Measurements from ENCODE around the gene SOAT1.
A peak's percentile ranks its signal among the peaks of the same experiment; 100 is the strongest.
"Not testable (repeated sequence)": the region's sequence is repeated elsewhere in the genome, so short reads cannot be mapped to it uniquely, and the experiment has no call there.

The SOAT1 gene

GRCh38 chr1:179353546-179353945, 59.9 kb downstream of the SOAT1 start:
- no peak for TF ChIP-seq CTCF (IDR thresholded peaks at IDR 0.05; ENCODE audit: control insufficient read depth, insufficient read depth, low read depth, low read length, missing control alignments)
- H3K4me3 ChIP-seq (ENCODE audit: control insufficient read depth, low read depth, low read length), result no peak overlapping the region
- no peak for DNase-seq (ENCODE audit: low read depth)

GRCh38 chr1:179361631-179362030, 68.0 kb downstream of the SOAT1 start:
- not testable (repeated sequence) for DNase-seq (ENCODE audit: low read depth)

GRCh38 chr1:179365342-179366092, 71.9 kb downstream of the SOAT1 start, which contains the start of gene AXDND1:
Gene AXDND1, plus strand, starts transcription at chr1:179365971. Its CDS starts 539 bp downstream, at chr1:179366510.
- peak; percentile 28 for TF ChIP-seq CTCF (IDR thresholded peaks at IDR 0.05; ENCODE audit: control insufficient read depth, insufficient read depth, low read depth, low read length, missing control alignments)
- H3K4me3 ChIP-seq (ENCODE audit: control insufficient read depth, low read depth, low read length), result peak within 1 kb of the TSS; percentile 91
- DNase-seq (ENCODE audit: low read depth), result peak; percentile 57

More at GRCh38 chr1:179361631-179362030, 68.0 kb downstream of the SOAT1 start:
- H3K4me3 ChIP-seq (ENCODE audit: control insufficient read depth, low read depth, low read length), result not testable (repeated sequence)

- DNase-seq (ENCODE audit: low read depth), result no peak
- TF ChIP-seq CTCF (IDR thresholded peaks at IDR 0.05; ENCODE audit: control insufficient read depth, insufficient read depth, low read depth, low read length, missing control alignments), result no peak
These were observed 72.7 kb downstream of the SOAT1 start for GRCh38 chr1:179366093-179366800.

GRCh38 chr1:179369751-179370341, 76.2 kb downstream of the SOAT1 start:
- no peak overlapping the region for H3K4me3 ChIP-seq (ENCODE audit: control insufficient read depth, low read depth, low read length)
- peak; percentile 59 for TF ChIP-seq CTCF (IDR thresholded peaks at IDR 0.05; ENCODE audit: control insufficient read depth, insufficient read depth, low read depth, low read length, missing control alignments)
- DNase-seq (ENCODE audit: low read depth), result peak; percentile 39

More at GRCh38 chr1:179366093-179366800, 72.7 kb downstream of the SOAT1 start:
- H3K4me3 ChIP-seq (ENCODE audit: control insufficient read depth, low read depth, low read length), result peak overlapping the region; percentile 91

GRCh38 chr1:179372160-179372559, 78.6 kb downstream of the SOAT1 start:
- no peak for DNase-seq (ENCODE audit: low read depth)
- no peak for TF ChIP-seq CTCF (IDR thresholded peaks at IDR 0.05; ENCODE audit: control insufficient read depth, insufficient read depth, low read depth, low read length, missing control alignments)
- H3K4me3 ChIP-seq (ENCODE audit: control insufficient read depth, low read depth, low read length), result no peak overlapping the region

GRCh38 chr1:179376223-179376622, 82.6 kb downstream of the SOAT1 start:
- no peak overlapping the region for H3K4me3 ChIP-seq (ENCODE audit: control insufficient read depth, low read depth, low read length)
- DNase-seq (ENCODE audit: low read depth), result no peak
- no peak for TF ChIP-seq CTCF (IDR thresholded peaks at IDR 0.05; ENCODE audit: control insufficient read depth, insufficient read depth, low read depth, low read length, missing control alignments)
